ENCODE measurements around the gene MT1B.
A peak's percentile ranks its signal among the peaks of the same experiment; 100 is the strongest.

Gene MT1B

GRCh38 chr16:56684256-56684925, 32.7 kb downstream of the MT1B start:
- H3K4me3 ChIP-seq (ENCODE audit: low read depth in 1 of 2, low read length in 2 of 2), result peak overlapping the region; percentile 26 to 56
- H3K36me3 ChIP-seq (ENCODE audit: control insufficient read depth in 1 of 2, insufficient read depth in 2 of 2, low read length in 2 of 2), result peaks cover 4 to 5% of the 10 kb centered on the region in 2 donors
- H3K9ac ChIP-seq (ENCODE audit: low read depth in 1 of 2, low read length in 2 of 2), result peak overlapping the region in 1 of 2 donors; percentile 95
- H3K27me3 ChIP-seq (ENCODE audit: control insufficient read depth in 1 of 2, insufficient read depth in 2 of 2, low read length in 2 of 2), result no peaks in the 10 kb centered on the region
- no peak overlapping the region for H3K27ac ChIP-seq (ENCODE audit: low read depth, low read length)
- H3K9me3 ChIP-seq (ENCODE audit: control insufficient read depth in 1 of 2, low read length in 2 of 2), result no peaks in the 10 kb centered on the region
- H3K4me1 ChIP-seq (ENCODE audit: control insufficient read depth in 1 of 2, insufficient read depth in 2 of 2, low read length in 2 of 2), result peaks cover 23 to 26% of the 10 kb centered on the region in 2 donors

- H3K9me3 ChIP-seq (ENCODE audit: control insufficient read depth in 1 of 2, low read length in 2 of 2), result no peaks in the 10 kb centered on the region
- H3K4me3 ChIP-seq (ENCODE audit: low read depth in 1 of 2, low read length in 2 of 2), result no peak overlapping the region
- H3K27ac ChIP-seq (ENCODE audit: low read depth, low read length), result no peak overlapping the region
- peaks cover 25 to 26% of the 10 kb centered on the region in 2 donors for H3K4me1 ChIP-seq (ENCODE audit: control insufficient read depth in 1 of 2, insufficient read depth in 2 of 2, low read length in 2 of 2)
- peaks cover 4 to 5% of the 10 kb centered on the region in 2 donors for H3K36me3 ChIP-seq (ENCODE audit: control insufficient read depth in 1 of 2, insufficient read depth in 2 of 2, low read length in 2 of 2)
- H3K9ac ChIP-seq (ENCODE audit: low read depth in 1 of 2, low read length in 2 of 2), result no peak overlapping the region
- H3K27me3 ChIP-seq (ENCODE audit: control insufficient read depth in 1 of 2, insufficient read depth in 2 of 2, low read length in 2 of 2), result no peaks in the 10 kb centered on the region
Measured at GRCh38 chr16:56684926-56685590, 33.4 kb downstream of the MT1B start.

- no peak overlapping the region for H3K4me3 ChIP-seq (ENCODE audit: low read depth in 1 of 2, low read length in 2 of 2)
- H3K27me3 ChIP-seq (ENCODE audit: control insufficient read depth in 1 of 2, insufficient read depth in 2 of 2, low read length in 2 of 2), result no peaks in the 10 kb centered on the region
- H3K36me3 ChIP-seq (ENCODE audit: control insufficient read depth in 1 of 2, insufficient read depth in 2 of 2, low read length in 2 of 2), result peaks cover 4 to 5% of the 10 kb centered on the region in 2 donors
- H3K4me1 ChIP-seq (ENCODE audit: control insufficient read depth in 1 of 2, insufficient read depth in 2 of 2, low read length in 2 of 2), result peaks cover 22 to 23% of the 10 kb centered on the region in 2 donors
- H3K9ac ChIP-seq (ENCODE audit: low read depth in 1 of 2, low read length in 2 of 2), result no peak overlapping the region
- H3K9me3 ChIP-seq (ENCODE audit: control insufficient read depth in 1 of 2, low read length in 2 of 2), result no peaks in the 10 kb centered on the region
- H3K27ac ChIP-seq (ENCODE audit: low read depth, low read length), result no peak overlapping the region
Measured at GRCh38 chr16:56686758-56687157, 35.1 kb downstream of the MT1B start.

- Histone ChIP-seq H3K9ac (ENCODE audit: low read depth in 1 of 2, low read length in 2 of 2) (no peak overlapping the region), H3K27me3 (ENCODE audit: control insufficient read depth in 1 of 2, insufficient read depth in 2 of 2, low read length in 2 of 2) (no peaks in the 10 kb centered on the region), H3K27ac (ENCODE audit: low read depth, low read length) (no peak overlapping the region), H3K4me3 (ENCODE audit: low read depth in 1 of 2, low read length in 2 of 2) (no peak overlapping the region), H3K36me3 (ENCODE audit: control insufficient read depth in 1 of 2, insufficient read depth in 2 of 2, low read length in 2 of 2) (peaks cover 4 to 5% of the 10 kb centered on the region in 2 donors), H3K9me3 (ENCODE audit: control insufficient read depth in 1 of 2, low read length in 2 of 2) (no peaks in the 10 kb centered on the region), H3K4me1 (ENCODE audit: control insufficient read depth in 1 of 2, insufficient read depth in 2 of 2, low read length in 2 of 2) (peaks cover 6 to 9% of the 10 kb centered on the region in 2 donors)
Measured at GRCh38 chr16:56688762-56689161, 37.1 kb downstream of the MT1B start.

GRCh38 chr16:56689171-56689570, 37.5 kb downstream of the MT1B start:
- Histone ChIP-seq H3K4me1 (ENCODE audit: control insufficient read depth in 1 of 2, insufficient read depth in 2 of 2, low read length in 2 of 2) (peaks cover 4 to 7% of the 10 kb centered on the region in 2 donors), H3K27ac (ENCODE audit: low read depth, low read length) (no peak overlapping the region), H3K27me3 (ENCODE audit: control insufficient read depth in 1 of 2, insufficient read depth in 2 of 2, low read length in 2 of 2) (no peaks in the 10 kb centered on the region), H3K4me3 (ENCODE audit: low read depth in 1 of 2, low read length in 2 of 2) (no peak overlapping the region), H3K9me3 (ENCODE audit: control insufficient read depth in 1 of 2, low read length in 2 of 2) (no peaks in the 10 kb centered on the region), H3K36me3 (ENCODE audit: control insufficient read depth in 1 of 2, insufficient read depth in 2 of 2, low read length in 2 of 2) (peaks cover 4 to 5% of the 10 kb centered on the region in 2 donors), H3K9ac (ENCODE audit: low read depth in 1 of 2, low read length in 2 of 2) (no peak overlapping the region)

GRCh38 chr16:56690420-56691122, 38.9 kb downstream of the MT1B start:
- Histone ChIP-seq H3K4me3 (ENCODE audit: low read depth in 1 of 2, low read length in 2 of 2) (no peak overlapping the region), H3K4me1 (ENCODE audit: control insufficient read depth in 1 of 2, insufficient read depth in 2 of 2, low read length in 2 of 2) (peaks cover 0 to 4% of the 10 kb centered on the region in 2 donors), H3K9ac (ENCODE audit: low read depth in 1 of 2, low read length in 2 of 2) (no peak overlapping the region), H3K9me3 (ENCODE audit: control insufficient read depth in 1 of 2, low read length in 2 of 2) (no peaks in the 10 kb centered on the region), H3K27ac (ENCODE audit: low read depth, low read length) (no peak overlapping the region), H3K36me3 (ENCODE audit: control insufficient read depth in 1 of 2, insufficient read depth in 2 of 2, low read length in 2 of 2) (peaks cover 4 to 5% of the 10 kb centered on the region in 2 donors), H3K27me3 (ENCODE audit: control insufficient read depth in 1 of 2, insufficient read depth in 2 of 2, low read length in 2 of 2) (no peaks in the 10 kb centered on the region)

GRCh38 chr16:56691885-56692284, 40.2 kb downstream of the MT1B start:
- no peak overlapping the region for H3K4me3 ChIP-seq (ENCODE audit: low read depth in 1 of 2, low read length in 2 of 2)
- peaks cover 0 to 4% of the 10 kb centered on the region in 2 donors for H3K4me1 ChIP-seq (ENCODE audit: control insufficient read depth in 1 of 2, insufficient read depth in 2 of 2, low read length in 2 of 2)
- H3K27ac ChIP-seq (ENCODE audit: low read depth, low read length), result no peak overlapping the region
- no peaks in the 10 kb centered on the region for H3K36me3 ChIP-seq (ENCODE audit: control insufficient read depth in 1 of 2, insufficient read depth in 2 of 2, low read length in 2 of 2)
- no peaks in the 10 kb centered on the region for H3K27me3 ChIP-seq (ENCODE audit: control insufficient read depth in 1 of 2, insufficient read depth in 2 of 2, low read length in 2 of 2)
- H3K9me3 ChIP-seq (ENCODE audit: control insufficient read depth in 1 of 2, low read length in 2 of 2), result no peaks in the 10 kb centered on the region
- H3K9ac ChIP-seq (ENCODE audit: low read depth in 1 of 2, low read length in 2 of 2), result no peak overlapping the region

- Histone ChIP-seq H3K9ac (ENCODE audit: low read depth in 1 of 2, low read length in 2 of 2) (no peak overlapping the region), H3K27ac (ENCODE audit: low read depth, low read length) (no peak overlapping the region), H3K27me3 (ENCODE audit: control insufficient read depth in 1 of 2, insufficient read depth in 2 of 2, low read length in 2 of 2) (no peaks in the 10 kb centered on the region), H3K9me3 (ENCODE audit: control insufficient read depth in 1 of 2, low read length in 2 of 2) (no peaks in the 10 kb centered on the region), H3K4me3 (ENCODE audit: low read depth in 1 of 2, low read length in 2 of 2) (no peak overlapping the region), H3K4me1 (ENCODE audit: control insufficient read depth in 1 of 2, insufficient read depth in 2 of 2, low read length in 2 of 2) (no peaks in the 10 kb centered on the region), H3K36me3 (ENCODE audit: control insufficient read depth in 1 of 2, insufficient read depth in 2 of 2, low read length in 2 of 2) (no peaks in the 10 kb centered on the region)
Measured at GRCh38 chr16:56695246-56695645, 43.6 kb downstream of the MT1B start.

GRCh38 chr16:56697456-56698155, 45.9 kb downstream of the MT1B start:
- H3K9ac ChIP-seq (ENCODE audit: low read depth in 1 of 2, low read length in 2 of 2), result no peak overlapping the region
- H3K9me3 ChIP-seq (ENCODE audit: control insufficient read depth in 1 of 2, low read length in 2 of 2), result no peaks in the 10 kb centered on the region
- H3K27ac ChIP-seq (ENCODE audit: low read depth, low read length), result no peak overlapping the region
- no peak overlapping the region for H3K4me3 ChIP-seq (ENCODE audit: low read depth in 1 of 2, low read length in 2 of 2)
- H3K4me1 ChIP-seq (ENCODE audit: control insufficient read depth in 1 of 2, insufficient read depth in 2 of 2, low read length in 2 of 2), result no peaks in the 10 kb centered on the region
- H3K36me3 ChIP-seq (ENCODE audit: control insufficient read depth in 1 of 2, insufficient read depth in 2 of 2, low read length in 2 of 2), result no peaks in the 10 kb centered on the region
- no peaks in the 10 kb centered on the region for H3K27me3 ChIP-seq (ENCODE audit: control insufficient read depth in 1 of 2, insufficient read depth in 2 of 2, low read length in 2 of 2)

- no peaks in the 10 kb centered on the region for H3K4me1 ChIP-seq (ENCODE audit: control insufficient read depth in 1 of 2, insufficient read depth in 2 of 2, low read length in 2 of 2)
- no peaks in the 10 kb centered on the region for H3K27me3 ChIP-seq (ENCODE audit: control insufficient read depth in 1 of 2, insufficient read depth in 2 of 2, low read length in 2 of 2)
- no peaks in the 10 kb centered on the region for H3K36me3 ChIP-seq (ENCODE audit: control insufficient read depth in 1 of 2, insufficient read depth in 2 of 2, low read length in 2 of 2)
- H3K27ac ChIP-seq (ENCODE audit: low read depth, low read length), result no peak overlapping the region
- no peak overlapping the region for H3K4me3 ChIP-seq (ENCODE audit: low read depth in 1 of 2, low read length in 2 of 2)
- H3K9ac ChIP-seq (ENCODE audit: low read depth in 1 of 2, low read length in 2 of 2), result no peak overlapping the region
- no peaks in the 10 kb centered on the region for H3K9me3 ChIP-seq (ENCODE audit: control insufficient read depth in 1 of 2, low read length in 2 of 2)
Measured at GRCh38 chr16:56700195-56700594, 48.5 kb downstream of the MT1B start.

Measured in duodenal mucosa (tissue), 2 donors.